GM23248 (cell line): ENCODE results near the gene CACNA1C.

ENCODE experiments used
- EZH2 ChIP-seq: fragments of 200-600 bp; sonication (generic); IDR thresholded peaks from 2 replicates; pipeline ENCODE4 v1.6.1; 2018; ENCODE audit warnings: antibody characterized with exemption, mild to moderate bottlenecking; ENCODE audit not compliant: insufficient read depth, poor library complexity, severe bottlenecking
- EZH2phosphoT487 ChIP-seq: fragments of 200-600 bp; sonication (generic); IDR thresholded peaks from 2 replicates; pipeline ENCODE4 v1.6.1; 2018; ENCODE audit warnings: antibody characterized with exemption, moderate library complexity, mild to moderate bottlenecking, low read depth; ENCODE audit not compliant: insufficient read depth

GRCh38 chr12:2054091-2055018 is 1.6 kb downstream of the CACNA1C start:
- TF ChIP-seq EZH2 (no peak), EZH2phosphoT487 (no peak)
